LoVo (cell line): ENCODE measurements around the gene FAM107B.
"Not testable (repeated sequence)": the region's sequence is repeated elsewhere in the genome, so short reads cannot be mapped to it uniquely, and the experiment has no call there.

Experiments used
- DNase-seq: peaks from one replicate; pipeline ENCODE4 v3.0.0-alpha.2; 2016; ENCODE audit warnings: low spot score

The FAM107B gene

GRCh38 chr10:14601326-14601725 lies 173.4 kb downstream of the FAM107B start:
- no peak for DNase-seq

- no peak for DNase-seq
Measured at GRCh38 chr10:14600065-14600464, 174.6 kb downstream of the FAM107B start.

GRCh38 chr10:14598809-14599764 lies 175.6 kb downstream of the FAM107B start:
- DNase-seq, result no peak

GRCh38 chr10:14595526-14596182 lies 179.0 kb downstream of the FAM107B start:
- DNase-seq, result no peak

- no peak for DNase-seq
Measured at GRCh38 chr10:14594878-14595525, 179.7 kb downstream of the FAM107B start.

GRCh38 chr10:14593806-14594205 lies 180.9 kb downstream of the FAM107B start:
- no peak for DNase-seq

GRCh38 chr10:14592566-14592965 lies 182.1 kb downstream of the FAM107B start:
- DNase-seq, result no peak

GRCh38 chr10:14592026-14592425 lies 182.7 kb downstream of the FAM107B start:
- DNase-seq, result no peak

- not testable (repeated sequence) for DNase-seq
Measured at GRCh38 chr10:14588938-14589294, 185.8 kb downstream of the FAM107B start.

- no peak for DNase-seq
Measured at GRCh38 chr10:14588084-14588937, 186.4 kb downstream of the FAM107B start.

GRCh38 chr10:14587540-14588083 lies 187.1 kb downstream of the FAM107B start:
- DNase-seq, result no peak

- DNase-seq, result no peak
Measured at GRCh38 chr10:14586901-14587300, 187.8 kb downstream of the FAM107B start.

GRCh38 chr10:14585287-14586193 lies 189.2 kb downstream of the FAM107B start:
- no peak for DNase-seq

- DNase-seq, result no peak
Measured at GRCh38 chr10:14584661-14585060, 190.0 kb downstream of the FAM107B start.

- no peak for DNase-seq
Measured at GRCh38 chr10:14583967-14584366, 190.7 kb downstream of the FAM107B start.

GRCh38 chr10:14583252-14583651 lies 191.4 kb downstream of the FAM107B start:
- DNase-seq, result no peak

GRCh38 chr10:14581553-14582321 lies 193.0 kb downstream of the FAM107B start:
- DNase-seq, result no peak

GRCh38 chr10:14580671-14581332 lies 193.9 kb downstream of the FAM107B start:
- no peak for DNase-seq

GRCh38 chr10:14579405-14579804 lies 195.3 kb downstream of the FAM107B start:
- DNase-seq, result no peak
